ENCODE data around the gene LIPH. TPM values are rescaled to one million over a fixed set of nuclear protein-coding genes. Genes with fewer than 3 reads are reported as not detected.
A peak's percentile ranks its signal among the peaks of the same experiment; 100 is the strongest.

LIPH gene
- total and polyA plus RNA-seq, 2 of the 8 experiments (the other 6 are each of a cell fraction or from before 2014, with no cell fraction given): 0.08 TPM; not detected in 1

- FAIRE-seq: no peak
- POLR2A ChIA-PET (ENCODE audit: partially characterized antibody): interaction anchor here (1.0 to 1.7 kb wide), 4 partner anchors 29 to 125 kb away, joined by 3 to 5 read pairs (median 4); partner anchors contain the start of genes SENP2 and TMEM41A
- no peak for TF ChIP-seq PHF8 (conservative IDR thresholded peaks at IDR 0.05; ENCODE audit: low read depth, low read length)
- no peak for TF ChIP-seq KDM5A (IDR thresholded peaks at IDR 0.05; ENCODE audit: low read length)
- TF ChIP-seq SP1 (IDR thresholded peaks at IDR 0.05; ENCODE audit: low read depth, low read length): no peak
- no peak for TF ChIP-seq CEBPB (IDR thresholded peaks at IDR 0.05; ENCODE audit: low read depth, low read length)
- TF ChIP-seq GABPA (IDR thresholded peaks at IDR 0.05; ENCODE audit: borderline replicate concordance, insufficient read depth, low read length): no peak
- TF ChIP-seq SIN3A (conservative IDR thresholded peaks at IDR 0.05 in 1 of 2, IDR thresholded peaks at IDR 0.05 in 1 of 2; ENCODE audit: low read depth in 1 of 2, low read length in 2 of 2): no peak
- TF ChIP-seq, protein P1, sequence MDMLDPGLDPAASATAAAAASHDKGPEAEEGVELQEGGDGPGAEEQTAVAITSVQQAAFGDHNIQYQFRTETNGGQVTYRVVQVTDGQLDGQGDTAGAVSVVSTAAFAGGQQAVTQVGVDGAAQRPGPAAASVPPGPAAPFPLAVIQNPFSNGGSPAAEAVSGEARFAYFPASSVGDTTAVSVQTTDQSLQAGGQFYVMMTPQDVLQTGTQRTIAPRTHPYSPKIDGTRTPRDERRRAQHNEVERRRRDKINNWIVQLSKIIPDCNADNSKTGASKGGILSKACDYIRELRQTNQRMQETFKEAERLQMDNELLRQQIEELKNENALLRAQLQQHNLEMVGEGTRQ (IDR thresholded peaks at IDR 0.05; ENCODE audit: low read length): no peak
- TF ChIP-seq, protein P2, sequence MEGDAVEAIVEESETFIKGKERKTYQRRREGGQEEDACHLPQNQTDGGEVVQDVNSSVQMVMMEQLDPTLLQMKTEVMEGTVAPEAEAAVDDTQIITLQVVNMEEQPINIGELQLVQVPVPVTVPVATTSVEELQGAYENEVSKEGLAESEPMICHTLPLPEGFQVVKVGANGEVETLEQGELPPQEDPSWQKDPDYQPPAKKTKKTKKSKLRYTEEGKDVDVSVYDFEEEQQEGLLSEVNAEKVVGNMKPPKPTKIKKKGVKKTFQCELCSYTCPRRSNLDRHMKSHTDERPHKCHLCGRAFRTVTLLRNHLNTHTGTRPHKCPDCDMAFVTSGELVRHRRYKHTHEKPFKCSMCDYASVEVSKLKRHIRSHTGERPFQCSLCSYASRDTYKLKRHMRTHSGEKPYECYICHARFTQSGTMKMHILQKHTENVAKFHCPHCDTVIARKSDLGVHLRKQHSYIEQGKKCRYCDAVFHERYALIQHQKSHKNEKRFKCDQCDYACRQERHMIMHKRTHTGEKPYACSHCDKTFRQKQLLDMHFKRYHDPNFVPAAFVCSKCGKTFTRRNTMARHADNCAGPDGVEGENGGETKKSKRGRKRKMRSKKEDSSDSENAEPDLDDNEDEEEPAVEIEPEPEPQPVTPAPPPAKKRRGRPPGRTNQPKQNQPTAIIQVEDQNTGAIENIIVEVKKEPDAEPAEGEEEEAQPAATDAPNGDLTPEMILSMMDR (IDR thresholded peaks at IDR 0.05; ENCODE audit: control extremely low read depth in 1 of 3, insufficient read depth in 1 of 3, low read depth in 1 of 3, low read length in 3 of 3): peak in 2 of 3 experiments; percentile 25 to 45; a peak in 2 of 4 replicates
- no peak for TF ChIP-seq CHD1 (IDR thresholded peaks at IDR 0.05; ENCODE audit: low read depth, low read length)
Observed at GRCh38 chr3:185460719-185461350, 91.6 kb downstream of the LIPH start.

More at GRCh38 chr3:185460719-185461350, 91.6 kb downstream of the LIPH start:
- Histone ChIP-seq H3K23me2 (ENCODE audit: low read depth, low read length) (no peaks in the 10 kb centered on the region; the same call in 1 of the 2 replicates), H3K27ac (ENCODE audit: low read depth, low read length) (no peak overlapping the region), H3K4me1 (replicated peaks in 1 of 4; ENCODE audit: control insufficient read depth in 3 of 4, insufficient read depth in 4 of 4, low read length in 3 of 4) (no peaks in the 10 kb centered on the region), H2BK120ac (replicated peaks; ENCODE audit: low read depth, low read length) (no peak overlapping the region), H3K56ac (replicated peaks; ENCODE audit: insufficient read length, low read depth, low read length) (no peak overlapping the region), H2AK5ac (ENCODE audit: low read depth, low read length) (no peak overlapping the region), H3K4ac (replicated peaks; ENCODE audit: insufficient read length, low read depth, low read length) (no peak overlapping the region), H3K36me3 (ENCODE audit: control insufficient read depth in 2 of 4, insufficient read depth in 4 of 4, low read length in 3 of 4) (no peaks in the 10 kb centered on the region), H2AFZ (ENCODE audit: low read length) (no peak overlapping the region), H2BK5ac (ENCODE audit: low read depth, low read length) (no peak overlapping the region), H3K23ac (ENCODE audit: insufficient read length) (no peak overlapping the region), H2BK15ac (ENCODE audit: low read length) (no peak overlapping the region), H4K8ac (ENCODE audit: extremely low read depth, insufficient read depth, low read length) (no peak overlapping the region), H3K4me3 (ENCODE audit: extremely low read depth in 1 of 4, insufficient read depth in 2 of 4, low read depth in 3 of 4, low read length in 4 of 4) (no peak overlapping the region), H4K20me1 (replicated peaks in 1 of 2; ENCODE audit: control insufficient read depth in 1 of 2, insufficient read depth in 2 of 2, low read length in 2 of 2) (no peaks in the 10 kb centered on the region), H3K18ac (ENCODE audit: extremely low read depth, low read length) (no peak overlapping the region), H3K79me1 (ENCODE audit: low read depth, low read length) (no peaks in the 10 kb centered on the region), H3K9ac (replicated peaks in 1 of 4; ENCODE audit: extremely low read depth in 1 of 4, low read depth in 3 of 4, low read length in 3 of 4) (no peak overlapping the region), H3K4me2 (ENCODE audit: insufficient read depth in 1 of 2, low read depth in 2 of 2, low read length in 2 of 2) (no peak overlapping the region), H2BK12ac (ENCODE audit: low read depth, low read length) (no peak overlapping the region), H4K5ac (ENCODE audit: insufficient read length, low read depth, low read length) (no peak overlapping the region), H3K27me3 (replicated peaks in 1 of 4; ENCODE audit: control insufficient read depth in 3 of 4, extremely low read depth in 1 of 4, insufficient read depth in 3 of 4, low read length in 3 of 4) (no peaks in the 10 kb centered on the region), H3K79me2 (ENCODE audit: control insufficient read depth in 1 of 2, insufficient read depth in 2 of 2, low read length in 2 of 2) (no peaks in the 10 kb centered on the region), H3K14ac (ENCODE audit: insufficient read length) (no peak overlapping the region), H4K91ac (replicated peaks; ENCODE audit: insufficient read length, low read length) (no peak overlapping the region), H3K9me3 (ENCODE audit: insufficient read depth in 2 of 2, low read depth in 1 of 2, low read length in 1 of 2) (no peaks in the 10 kb centered on the region), H2BK20ac (ENCODE audit: low read length) (no peak overlapping the region)
- WGBS, 2 experiments (ENCODE audit: extremely low coverage in 1 of 2, insufficient coverage in 1 of 2, insufficient read length in 1 of 2, insufficient replicate concordance in 2 of 2, low coverage in 1 of 2, low lambda C conversion rate in 2 of 2, missing lambda C conversion rate in 1 of 2): 63% methylated on average over 6 of the region's 6 CpGs; no CpG with 5 or more reads in 1 of the 2 experiments
- CTCF ChIA-PET (ENCODE audit: partially characterized antibody): interaction anchor here (0.6 to 2.8 kb wide), 40 partner anchors 9 to 835 kb away, joined by 3 to 22 read pairs (median 4); partner anchors contain the start of gene SENP2
- no peak for DNase-seq (ENCODE audit: low read depth in 1 of 2, low spot score in 2 of 2)

All from H1 (cell line).